Activated naive CD8-positive, alpha-beta T cell treated with anti-CD3 and anti-CD28 coated beads, Interleukin-2, amount 50 U/mL, for 24 hours (primary cell): ENCODE measurements around the gene FXYD7.
"Not testable (repeated sequence)": the region's sequence is repeated elsewhere in the genome, so short reads cannot be mapped to it uniquely, and the experiment has no call there.

ENCODE experiments used
- ATAC-seq: fragments of 150-1000 bp; cut with Tn5 transposase; one replicate; pipeline ENCODE4 v1.10.0; 2021
- DNase-seq: peaks from one replicate; pipeline ENCODE4 v3.0.0; 2021
- H3K27ac Mint-ChIP-seq: one replicate; pipeline ENCODE4 v1.8.0; 2021; ENCODE audit warnings: mild to moderate bottlenecking, mixed read lengths
- H3K27me3 Mint-ChIP-seq: one replicate; pipeline ENCODE4 v1.8.0; 2021; ENCODE audit warnings: mixed read lengths
- H3K36me3 Mint-ChIP-seq: one replicate; pipeline ENCODE4 v1.8.0; 2021; ENCODE audit warnings: low read depth, mixed read lengths
- H3K4me1 Mint-ChIP-seq: one replicate; pipeline ENCODE4 v1.8.0; 2021; ENCODE audit warnings: mixed read lengths
- H3K4me3 Mint-ChIP-seq: one replicate; pipeline ENCODE4 v1.8.0; 2021; ENCODE audit warnings: mild to moderate bottlenecking, moderate library complexity, mixed read lengths
- H3K9me3 Mint-ChIP-seq: one replicate; pipeline ENCODE4 v1.8.0; 2021; ENCODE audit warnings: mixed read lengths

Gene FXYD7

GRCh38 chr19:35129724-35130274, 13.3 kb upstream of the FXYD7 start:
- not testable (repeated sequence) for H3K4me1 Mint-ChIP-seq, H3K36me3 Mint-ChIP-seq, H3K27ac Mint-ChIP-seq, ATAC-seq, H3K9me3 Mint-ChIP-seq, H3K4me3 Mint-ChIP-seq, DNase-seq, H3K27me3 Mint-ChIP-seq

- H3K27ac Mint-ChIP-seq: no peak overlapping the region
- no peak overlapping the region for H3K4me3 Mint-ChIP-seq
- H3K9me3 Mint-ChIP-seq: no peaks in the 10 kb centered on the region
Observed at GRCh38 chr19:35130761-35131720, 12.0 kb upstream of the FXYD7 start.

GRCh38 chr19:35132254-35132653, 10.8 kb upstream of the FXYD7 start:
- Mint-ChIP-seq H3K4me1 (peaks cover under 1% of the 10 kb centered on the region), H3K36me3 (no peaks in the 10 kb centered on the region), H3K27me3 (peaks cover 3% of the 10 kb centered on the region), H3K9me3 (no peaks in the 10 kb centered on the region), H3K4me3 (no peak overlapping the region), H3K27ac (no peak overlapping the region)
- no peak for DNase-seq
- no peak for ATAC-seq

More at GRCh38 chr19:35130761-35131720, 12.0 kb upstream of the FXYD7 start:
- no peak for ATAC-seq
- Mint-ChIP-seq H3K27me3 (no peaks in the 10 kb centered on the region), H3K36me3 (no peaks in the 10 kb centered on the region), H3K4me1 (no peaks in the 10 kb centered on the region)
- no peak for DNase-seq

- H3K4me1 Mint-ChIP-seq: peaks cover 4% of the 10 kb centered on the region
- ATAC-seq (no peak), DNase-seq (no peak)
- no peaks in the 10 kb centered on the region for H3K36me3 Mint-ChIP-seq
- H3K9me3 Mint-ChIP-seq: no peaks in the 10 kb centered on the region
- no peak overlapping the region for H3K27ac Mint-ChIP-seq
- H3K27me3 Mint-ChIP-seq: peaks cover 5% of the 10 kb centered on the region
- no peak overlapping the region for H3K4me3 Mint-ChIP-seq
Observed at GRCh38 chr19:35133826-35134225, 9.2 kb upstream of the FXYD7 start.

GRCh38 chr19:35134601-35135242, 8.3 kb upstream of the FXYD7 start, which contains the start of gene LGI4:
TSS of gene LGI4 (minus strand) at chr19:35135059. CDS start at chr19:35134680, 379 bp downstream.
- peaks cover 5% of the 10 kb centered on the region for H3K27me3 Mint-ChIP-seq
- no peak within 1 kb of the TSS for H3K4me3 Mint-ChIP-seq
- H3K9me3 Mint-ChIP-seq: no peaks in the 10 kb centered on the region
- H3K27ac Mint-ChIP-seq: no peak within 1 kb of the TSS
- peaks cover 4% of the 10 kb centered on the region for H3K4me1 Mint-ChIP-seq
- H3K36me3 Mint-ChIP-seq: no peaks in the 10 kb centered on the region
- no peak for ATAC-seq
- DNase-seq: no peak

- no peak overlapping the region for H3K4me3 Mint-ChIP-seq
- peaks cover 5% of the 10 kb centered on the region for H3K27me3 Mint-ChIP-seq
- DNase-seq (peak; percentile 78), ATAC-seq (peak; percentile 69)
- H3K9me3 Mint-ChIP-seq: no peaks in the 10 kb centered on the region
- no peak overlapping the region for H3K27ac Mint-ChIP-seq
- H3K4me1 Mint-ChIP-seq: peaks cover 4% of the 10 kb centered on the region
- H3K36me3 Mint-ChIP-seq: no peaks in the 10 kb centered on the region
Observed at GRCh38 chr19:35135389-35135909, 7.6 kb upstream of the FXYD7 start.

- Mint-ChIP-seq H3K27ac (no peak overlapping the region), H3K9me3 (no peaks in the 10 kb centered on the region), H3K36me3 (no peaks in the 10 kb centered on the region), H3K27me3 (peaks cover 8% of the 10 kb centered on the region), H3K4me1 (peaks cover 9% of the 10 kb centered on the region), H3K4me3 (no peak overlapping the region)
- DNase-seq (no peak), ATAC-seq (no peak)
Observed at GRCh38 chr19:35136231-35136630, 6.8 kb upstream of the FXYD7 start.

GRCh38 chr19:35136977-35137702, 5.9 kb upstream of the FXYD7 start:
- H3K9me3 Mint-ChIP-seq: no peaks in the 10 kb centered on the region
- H3K4me3 Mint-ChIP-seq: no peak overlapping the region
- peaks cover 17% of the 10 kb centered on the region for H3K4me1 Mint-ChIP-seq
- peaks cover 14% of the 10 kb centered on the region for H3K27me3 Mint-ChIP-seq
- ATAC-seq (no peak), DNase-seq (no peak)
- H3K36me3 Mint-ChIP-seq: no peaks in the 10 kb centered on the region
- H3K27ac Mint-ChIP-seq: no peak overlapping the region

GRCh38 chr19:35138305-35138892, 4.7 kb upstream of the FXYD7 start, which contains the start of gene FXYD1:
TSS of gene FXYD1 (plus strand) at chr19:35138824. CDS start at chr19:35140080, 1,256 bp downstream.
- H3K27ac Mint-ChIP-seq: no peak within 1 kb of the TSS

GRCh38 chr19:35140207-35140961, 2.7 kb upstream of the FXYD7 start:
- Mint-ChIP-seq H3K4me1 (peaks cover 32% of the 10 kb centered on the region), H3K9me3 (no peaks in the 10 kb centered on the region), H3K36me3 (no peaks in the 10 kb centered on the region), H3K27me3 (peaks cover 20% of the 10 kb centered on the region), H3K4me3 (peak overlapping the region; percentile 32), H3K27ac (no peak overlapping the region)
- DNase-seq (no peak), ATAC-seq (no peak)

More at GRCh38 chr19:35138305-35138892, 4.7 kb upstream of the FXYD7 start, which contains the start of gene FXYD1:
- H3K9me3 Mint-ChIP-seq: no peaks in the 10 kb centered on the region
- H3K36me3 Mint-ChIP-seq: no peaks in the 10 kb centered on the region
- no peak for DNase-seq
- H3K4me1 Mint-ChIP-seq: peaks cover 23% of the 10 kb centered on the region
- H3K27me3 Mint-ChIP-seq: peaks cover 15% of the 10 kb centered on the region
- ATAC-seq: no peak
- no peak within 1 kb of the TSS for H3K4me3 Mint-ChIP-seq

GRCh38 chr19:35140962-35141836, 1.9 kb upstream of the FXYD7 start:
- DNase-seq (peak; percentile 97), ATAC-seq (peak; percentile 81)
- Mint-ChIP-seq H3K27me3 (peaks cover 20% of the 10 kb centered on the region), H3K27ac (peak overlapping the region; percentile 41), H3K9me3 (no peaks in the 10 kb centered on the region), H3K4me3 (peak overlapping the region; percentile 80), H3K4me1 (peaks cover 32% of the 10 kb centered on the region), H3K36me3 (no peaks in the 10 kb centered on the region)

GRCh38 chr19:35141837-35142605, 1.0 kb upstream of the FXYD7 start:
- no peaks in the 10 kb centered on the region for H3K36me3 Mint-ChIP-seq
- peaks cover 19% of the 10 kb centered on the region for H3K27me3 Mint-ChIP-seq
- H3K4me3 Mint-ChIP-seq: peak overlapping the region; percentile 80
- H3K9me3 Mint-ChIP-seq: no peaks in the 10 kb centered on the region
- ATAC-seq: no peak
- H3K27ac Mint-ChIP-seq: peak overlapping the region; percentile 41
- no peak for DNase-seq
- peaks cover 32% of the 10 kb centered on the region for H3K4me1 Mint-ChIP-seq
